Measurements from ENCODE around the gene COG5. TPM values are rescaled to one million over a fixed set of nuclear protein-coding genes. Genes with fewer than 3 reads are reported as not detected.

The COG5 gene
- polyA plus RNA-seq, 1 of the 3 experiments (the other 2 are of a cell fraction) = 21.2 TPM

DNA sequence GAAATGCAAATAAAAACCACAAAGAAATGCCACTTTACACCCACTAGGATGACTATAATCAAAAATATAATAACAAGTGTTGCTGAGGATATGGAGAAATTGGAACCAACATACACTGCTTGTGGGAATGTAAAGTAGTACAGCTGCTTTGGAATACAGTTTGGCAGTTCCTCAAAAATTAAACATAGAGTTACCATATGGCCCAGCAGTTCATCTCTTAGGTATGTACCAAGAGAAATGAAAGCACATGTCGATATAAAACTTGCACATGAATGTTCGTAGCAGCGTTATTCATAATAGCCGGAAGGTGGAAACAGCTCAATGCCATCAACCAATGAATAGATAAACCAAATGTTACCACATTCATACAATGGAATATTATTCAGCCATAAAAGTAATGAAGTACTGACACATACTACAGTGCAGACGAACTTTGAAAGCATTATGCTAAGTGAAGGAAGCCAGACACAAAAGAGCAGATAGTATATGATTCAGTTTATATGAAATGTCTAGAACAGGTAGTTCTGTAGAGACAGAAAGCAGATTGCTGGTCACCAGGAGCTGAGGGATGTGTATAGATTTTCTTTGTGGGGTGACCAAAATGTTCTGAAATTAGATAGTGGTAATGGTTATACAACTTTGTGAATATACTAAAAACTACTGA is 28.8 kb upstream of the COG5 start:
- Histone ChIP-seq H3K4me1 (ENCODE audit: control insufficient read depth in 1 of 2, insufficient read depth in 2 of 2, low read depth in 1 of 2, low read length in 1 of 2) (peaks cover 2 to 25% of the 10 kb centered on the region in 2 experiments; a peak in 3 of 4 replicates), H3K4me3 (ENCODE audit: low read depth in 2 of 2, low read length in 1 of 2) (no peak overlapping the region), H3F3A (replicated peaks; ENCODE audit: insufficient read depth) (peaks cover 46% of the 10 kb centered on the region), H3K27ac (ENCODE audit: low read depth in 2 of 2, low read length in 1 of 2) (peak overlapping the region in 1 of 2 experiments; percentile 97; a peak in 2 of 4 replicates), H3K9me2 (no peaks in the 10 kb centered on the region), H4K20me1 (ENCODE audit: insufficient read depth) (no peaks in the 10 kb centered on the region), H3K4me2 (peak overlapping the region; percentile 8; the same call in 1 of the 2 replicates), H3K9me3 (no peaks in the 10 kb centered on the region), H3K36me3 (replicated peaks in 1 of 2; ENCODE audit: control insufficient read depth in 1 of 2, insufficient read depth in 2 of 2, low read length in 1 of 2) (peaks cover 30 to 53% of the 10 kb centered on the region in 2 experiments), H2AFZ (ENCODE audit: low read depth) (no peak overlapping the region), H3K9ac (no peak overlapping the region), H3K79me2 (ENCODE audit: insufficient read depth) (peaks cover 36% of the 10 kb centered on the region), H3K27me3 (ENCODE audit: insufficient read depth) (no peaks in the 10 kb centered on the region)
- ChIA-PET CTCF (interaction anchor here (0.7 to 1.4 kb wide), 5 partner anchors 11 to 151 kb away, joined by 3 to 4 read pairs (median 3); no protein-coding TSS in a partner anchor), POLR2A (no interaction called here)
- TF ChIP-seq SMC3 (IDR thresholded peaks at IDR 0.05; ENCODE audit: low read depth, low read length) (no peak), TCF12 (IDR thresholded peaks at IDR 0.05) (peak; percentile 89), RAD21 (IDR thresholded peaks at IDR 0.05; ENCODE audit: low read length) (no peak), POLR2AphosphoS5 (IDR thresholded peaks at IDR 0.05; ENCODE audit: low read depth, low read length) (no peak), FOSL2 (IDR thresholded peaks at IDR 0.05; ENCODE audit: borderline replicate concordance, low read depth) (no peak), GATA2 (CRISPR knock-in tag; IDR thresholded peaks at IDR 0.05) (no peak), SIN3A (IDR thresholded peaks at IDR 0.05; ENCODE audit: borderline replicate concordance, low read depth, low read length) (no peak), JUND (IDR thresholded peaks at IDR 0.05) (0 out of 2 replicates have a peak, but pooled peaks have one; percentile 15), RCOR1 (IDR thresholded peaks at IDR 0.05; ENCODE audit: low read length) (no peak), ELF1 (IDR thresholded peaks at IDR 0.05) (no peak), NFIC (IDR thresholded peaks at IDR 0.05; ENCODE audit: borderline replicate concordance) (peak; percentile 52; the same call in 1 of the 2 replicates), MXI1 (IDR thresholded peaks at IDR 0.05; ENCODE audit: low read depth, low read length) (no peak), YY1 (IDR thresholded peaks at IDR 0.05; ENCODE audit: low read depth) (no peak), FOXM1 (IDR thresholded peaks at IDR 0.05; ENCODE audit: low read depth) (no peak), GABPA (IDR thresholded peaks at IDR 0.05; ENCODE audit: low read depth) (no peak), RFX5 (IDR thresholded peaks at IDR 0.05; ENCODE audit: low read length) (no peak)
- TF ChIP-seq, protein P1, sequence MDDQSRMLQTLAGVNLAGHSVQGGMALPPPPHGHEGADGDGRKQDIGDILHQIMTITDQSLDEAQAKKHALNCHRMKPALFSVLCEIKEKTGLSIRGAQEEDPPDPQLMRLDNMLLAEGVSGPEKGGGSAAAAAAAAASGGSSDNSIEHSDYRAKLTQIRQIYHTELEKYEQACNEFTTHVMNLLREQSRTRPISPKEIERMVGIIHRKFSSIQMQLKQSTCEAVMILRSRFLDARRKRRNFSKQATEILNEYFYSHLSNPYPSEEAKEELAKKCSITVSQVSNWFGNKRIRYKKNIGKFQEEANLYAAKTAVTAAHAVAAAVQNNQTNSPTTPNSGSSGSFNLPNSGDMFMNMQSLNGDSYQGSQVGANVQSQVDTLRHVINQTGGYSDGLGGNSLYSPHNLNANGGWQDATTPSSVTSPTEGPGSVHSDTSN (IDR thresholded peaks at IDR 0.05) = 0 out of 2 replicates have a peak, but pooled peaks have one; percentile 15
- TF ChIP-seq, protein P2, sequence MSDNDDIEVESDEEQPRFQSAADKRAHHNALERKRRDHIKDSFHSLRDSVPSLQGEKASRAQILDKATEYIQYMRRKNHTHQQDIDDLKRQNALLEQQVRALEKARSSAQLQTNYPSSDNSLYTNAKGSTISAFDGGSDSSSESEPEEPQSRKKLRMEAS (IDR thresholded peaks at IDR 0.05; ENCODE audit: low read depth) = peak; percentile 49
- TF ChIP-seq, protein P3, sequence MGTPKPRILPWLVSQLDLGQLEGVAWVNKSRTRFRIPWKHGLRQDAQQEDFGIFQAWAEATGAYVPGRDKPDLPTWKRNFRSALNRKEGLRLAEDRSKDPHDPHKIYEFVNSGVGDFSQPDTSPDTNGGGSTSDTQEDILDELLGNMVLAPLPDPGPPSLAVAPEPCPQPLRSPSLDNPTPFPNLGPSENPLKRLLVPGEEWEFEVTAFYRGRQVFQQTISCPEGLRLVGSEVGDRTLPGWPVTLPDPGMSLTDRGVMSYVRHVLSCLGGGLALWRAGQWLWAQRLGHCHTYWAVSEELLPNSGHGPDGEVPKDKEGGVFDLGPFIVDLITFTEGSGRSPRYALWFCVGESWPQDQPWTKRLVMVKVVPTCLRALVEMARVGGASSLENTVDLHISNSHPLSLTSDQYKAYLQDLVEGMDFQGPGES (IDR thresholded peaks at IDR 0.05; ENCODE audit: low read depth, low read length) = no peak
- TF ChIP-seq, protein P4, sequence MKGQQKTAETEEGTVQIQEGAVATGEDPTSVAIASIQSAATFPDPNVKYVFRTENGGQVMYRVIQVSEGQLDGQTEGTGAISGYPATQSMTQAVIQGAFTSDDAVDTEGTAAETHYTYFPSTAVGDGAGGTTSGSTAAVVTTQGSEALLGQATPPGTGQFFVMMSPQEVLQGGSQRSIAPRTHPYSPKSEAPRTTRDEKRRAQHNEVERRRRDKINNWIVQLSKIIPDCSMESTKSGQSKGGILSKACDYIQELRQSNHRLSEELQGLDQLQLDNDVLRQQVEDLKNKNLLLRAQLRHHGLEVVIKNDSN (IDR thresholded peaks at IDR 0.05; ENCODE audit: borderline replicate concordance, low read depth) = no peak
- DNase-seq = no peak
- WGBS (ENCODE audit: low lambda C conversion rate) = 76% methylated on average over 5 of the region's 5 CpGs

Measured in SK-N-SH (cell line).